Right ventricle myocardium superior (tissue), 1 donor: ENCODE data around the gene CCDC127. TPM values are rescaled to one million over a fixed set of nuclear protein-coding genes. Genes with fewer than 3 reads are reported as not detected.
"Not testable (repeated sequence)": the region's sequence is repeated elsewhere in the genome, so short reads cannot be mapped to it uniquely, and the experiment has no call there.

Experiments used
- ATAC-seq: fragments of 200-7000 bp; cut with Tn5 transposase; one replicate; pipeline ENCODE4 v1.9.1; 2020; ENCODE audit warnings: mild to moderate bottlenecking; ENCODE audit not compliant: poor library complexity
- DNase-seq: peaks from one replicate; pipeline ENCODE4 v3.0.0-alpha.2; 2020
- intact Hi-C: fragments of 100-400 bp; cut with DNase I; formaldehyde crosslinking; loops from one replicate; pipeline ENCODE4 v1.11.2; 2022
- long read RNA-seq: library from polyadenylated mRNA; unstranded; transcript quantifications from one replicate; pipeline ENCODE4 v2.0.0, GENCODE V29; 2021
- total RNA-seq: library from RNA; stranded (reverse); fragmentation: NEBNext Ultra II Directional; extraction: Animal tissue kit (Norgen Biotek cat#: 25700); gene quantifications from one replicate; pipeline ENCODE4 v1.2.1, GENCODE V29; 2021
- donor health status: DM: no; HTN: yes; CAD: no; lungs with severe emphysema.

Gene CCDC127, protein sequence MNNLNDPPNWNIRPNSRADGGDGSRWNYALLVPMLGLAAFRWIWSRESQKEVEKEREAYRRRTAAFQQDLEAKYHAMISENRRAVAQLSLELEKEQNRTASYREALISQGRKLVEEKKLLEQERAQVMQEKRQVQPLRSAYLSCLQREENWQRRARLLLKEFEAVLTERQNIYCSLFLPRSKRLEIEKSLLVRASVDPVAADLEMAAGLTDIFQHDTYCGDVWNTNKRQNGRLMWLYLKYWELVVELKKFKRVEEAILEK
- 8.1 TPM for total RNA-seq
- long read RNA-seq, full-length matches to known transcripts: 33 of 43 reads
- long read RNA-seq, partial matches to known transcripts: 0 of 43 reads
- long read RNA-seq, other reads (novel, unspliced or antisense): 10 of 43 reads

DNA sequence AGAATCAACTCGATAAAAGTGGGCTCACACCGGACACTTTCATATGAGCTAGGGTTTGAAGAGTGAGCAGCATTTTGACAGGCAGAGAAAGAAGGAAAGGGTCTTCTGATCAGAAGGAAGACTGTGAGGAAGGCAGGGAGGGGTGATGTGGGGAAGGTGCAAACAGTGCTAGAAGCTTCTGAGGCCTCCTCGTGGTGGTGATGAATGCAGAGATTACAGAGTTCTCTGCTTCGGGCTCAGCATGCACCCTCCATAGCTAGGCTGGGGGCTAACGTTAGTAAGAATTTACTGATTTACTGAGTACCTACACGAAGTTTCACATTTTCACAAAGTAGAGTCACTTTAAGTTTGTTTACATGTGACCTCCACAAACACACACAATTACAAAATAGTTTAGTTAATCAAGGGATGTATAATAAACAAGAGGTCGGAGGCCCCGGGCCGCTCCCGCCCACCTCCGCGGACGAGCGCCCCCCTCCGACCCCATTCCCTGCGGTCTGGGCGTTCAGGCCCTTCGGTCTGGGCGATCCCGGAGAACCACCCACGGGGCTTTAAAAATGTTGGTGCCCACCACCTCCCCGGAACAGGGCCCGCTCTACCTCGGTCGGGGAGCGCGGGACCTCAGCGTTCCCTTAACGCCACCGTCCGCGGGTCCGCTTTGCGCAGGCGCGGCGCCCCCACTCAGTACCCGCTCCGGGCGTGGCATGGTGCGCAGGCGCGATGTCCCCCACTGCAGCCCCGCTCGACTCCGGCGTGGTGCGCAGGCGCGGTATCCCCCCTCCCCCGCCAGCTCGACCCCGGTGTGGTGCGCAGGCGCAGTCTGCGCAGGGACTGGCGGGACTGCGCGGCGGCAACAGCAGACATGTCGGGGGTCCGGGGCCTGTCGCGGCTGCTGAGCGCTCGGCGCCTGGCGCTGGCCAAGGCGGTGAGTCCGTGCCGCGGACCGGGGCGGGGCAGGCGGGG lies at the start of gene CCDC127, which contains the start of gene SDHA:
TSS of gene CCDC127 (minus strand) at position 660 of the 963 bp plus-strand sequence. CDS start 1,304 bp downstream, outside the sequence.
TSS of gene SDHA (plus strand) at position 827 of the 963 bp plus-strand sequence. CDS start at position 863, 36 bp downstream.
- ATAC-seq: peak; percentile 96
- DNase-seq: peak; percentile 99
- intact Hi-C loops: not testable (repeated sequence)

DNA sequence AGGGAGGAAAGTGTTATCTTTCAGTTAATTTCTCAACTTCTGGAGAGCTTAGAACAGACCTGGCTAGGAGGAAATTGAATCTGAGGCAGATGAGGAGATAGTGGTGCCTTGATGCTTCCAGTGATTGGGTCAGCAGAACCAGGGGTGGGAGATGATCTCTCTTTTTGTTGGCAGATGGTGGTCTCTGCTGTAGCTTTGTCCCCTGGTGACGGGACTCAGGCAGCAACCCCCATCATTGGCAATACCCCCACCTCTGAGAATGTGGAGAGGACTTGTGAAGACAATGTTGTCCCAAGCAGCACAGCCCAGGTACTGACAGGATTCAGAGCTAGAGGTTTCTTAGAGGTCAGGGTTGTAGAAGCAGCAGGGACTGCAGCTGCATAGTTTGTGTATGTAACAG lies 49.8 kb upstream of the CCDC127 start:
- intact Hi-C loops: no loop called here
- ATAC-seq (no peak), DNase-seq (no peak)

DNA sequence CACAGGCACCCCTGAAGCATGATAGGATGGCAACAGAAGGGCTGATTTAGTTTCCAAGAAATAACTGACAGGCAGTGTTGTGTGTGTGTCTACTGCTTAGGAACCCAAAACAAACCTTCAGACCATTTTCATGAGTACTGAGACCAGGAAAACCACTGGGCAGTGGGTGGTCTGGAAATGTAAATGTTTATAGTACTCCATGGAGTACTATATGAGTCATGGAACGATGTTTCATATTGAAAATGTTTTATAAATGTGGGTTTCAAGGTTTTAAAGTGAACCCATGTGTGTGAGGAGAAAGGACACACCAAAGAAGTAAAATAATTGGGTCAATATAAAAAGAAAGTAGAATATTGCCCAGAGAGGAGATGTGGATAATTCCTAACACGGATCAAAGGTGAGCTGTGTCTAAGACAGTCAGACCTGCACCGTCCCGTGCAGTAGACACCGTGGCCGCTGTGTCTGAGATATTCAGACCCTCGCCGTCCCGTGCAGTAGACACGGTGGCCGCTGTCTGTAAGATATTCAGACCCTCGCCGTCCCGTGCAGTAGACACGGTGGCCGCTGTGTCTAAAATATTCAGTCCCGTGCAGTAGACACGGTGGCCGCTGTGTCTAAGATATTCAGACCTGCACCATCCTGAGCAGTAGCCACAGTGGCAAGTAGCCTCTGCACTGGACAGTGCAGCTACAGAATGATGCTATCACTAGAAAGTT lies 48.5 kb upstream of the CCDC127 start:
- DNase-seq, intact Hi-C loops, ATAC-seq: not testable (repeated sequence)

DNA sequence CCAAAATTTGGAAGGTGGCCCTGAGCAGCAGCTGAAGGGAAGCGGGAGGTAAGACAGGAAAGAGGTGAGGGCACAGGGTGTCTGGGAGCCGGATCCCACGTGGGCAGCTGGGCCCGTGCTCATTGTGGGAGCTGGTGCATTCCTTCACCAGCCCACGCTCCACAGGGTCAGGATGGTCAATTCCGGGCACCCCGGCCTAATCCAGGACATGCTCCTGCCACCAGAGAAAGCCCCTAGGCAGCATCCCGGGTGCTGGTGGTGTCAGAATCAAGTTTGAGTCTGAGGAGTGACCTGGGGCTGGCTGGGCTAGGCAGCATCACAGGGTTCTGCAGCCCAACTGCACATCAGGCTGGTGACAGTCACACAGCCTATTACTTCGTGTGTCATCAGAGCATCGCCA lies 46.4 kb upstream of the CCDC127 start:
- DNase-seq: no peak
- intact Hi-C loops: no loop called here
- peak; percentile 13 for ATAC-seq

DNA sequence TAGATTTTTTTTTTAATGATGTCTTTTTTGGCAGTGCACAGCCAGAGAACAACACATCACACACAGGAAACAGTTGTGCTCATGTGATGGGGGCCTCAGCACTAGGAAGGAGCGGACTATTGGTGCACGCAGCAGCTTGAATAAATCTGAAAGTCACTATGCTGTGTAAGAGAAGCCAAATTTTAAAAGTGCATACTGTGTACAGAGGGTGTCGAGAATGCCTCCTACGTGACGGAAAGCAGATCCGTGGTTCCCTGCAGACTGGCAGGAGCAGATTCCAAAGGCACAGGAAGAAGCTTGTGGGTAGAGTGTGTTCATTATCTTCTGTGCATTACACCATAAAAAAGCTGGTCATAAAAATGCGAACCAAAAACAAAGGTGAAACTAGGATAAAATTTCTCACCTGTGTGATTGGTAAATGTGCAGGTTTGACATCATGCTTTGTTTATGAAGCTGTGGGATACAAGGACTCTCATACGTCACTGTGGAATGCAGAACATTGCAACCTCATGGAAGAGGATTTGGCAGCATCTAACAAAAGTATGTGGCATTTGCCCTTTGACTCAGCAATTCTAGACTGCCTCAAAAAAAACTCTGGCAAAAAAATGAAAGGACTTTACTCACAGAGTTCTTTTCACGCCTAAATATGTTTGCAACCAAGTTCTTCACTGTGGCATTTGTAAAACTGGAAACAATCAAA lies 45.5 kb upstream of the CCDC127 start:
- intact Hi-C loops: not testable (repeated sequence)

DNA sequence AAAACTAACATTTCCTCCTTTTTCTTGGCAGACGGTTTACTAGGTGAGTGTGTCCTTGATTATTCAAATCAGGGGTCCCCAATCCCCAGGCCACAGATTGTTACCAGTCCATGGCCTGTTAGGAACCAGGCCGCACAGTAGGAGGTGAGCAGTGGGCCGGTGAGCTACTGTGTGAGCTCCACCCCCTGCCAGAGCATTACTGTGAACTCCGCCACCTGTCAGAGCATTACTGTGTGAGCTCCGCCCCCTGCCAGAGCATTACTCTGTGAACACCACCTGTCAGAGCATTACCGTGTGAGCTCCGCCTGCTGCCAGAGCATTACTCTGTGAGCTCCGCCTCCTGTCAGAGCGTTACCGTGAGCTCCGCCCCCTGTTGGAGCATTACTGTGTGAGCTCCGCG lies 39.2 kb upstream of the CCDC127 start:
- ATAC-seq (peak; percentile 54), DNase-seq (no peak)
- intact Hi-C loops: no loop called here

More for the DNA sequence above, 45.5 kb upstream of the CCDC127 start:
- DNase-seq: not testable (repeated sequence)
- peak; percentile 92 for ATAC-seq

DNA sequence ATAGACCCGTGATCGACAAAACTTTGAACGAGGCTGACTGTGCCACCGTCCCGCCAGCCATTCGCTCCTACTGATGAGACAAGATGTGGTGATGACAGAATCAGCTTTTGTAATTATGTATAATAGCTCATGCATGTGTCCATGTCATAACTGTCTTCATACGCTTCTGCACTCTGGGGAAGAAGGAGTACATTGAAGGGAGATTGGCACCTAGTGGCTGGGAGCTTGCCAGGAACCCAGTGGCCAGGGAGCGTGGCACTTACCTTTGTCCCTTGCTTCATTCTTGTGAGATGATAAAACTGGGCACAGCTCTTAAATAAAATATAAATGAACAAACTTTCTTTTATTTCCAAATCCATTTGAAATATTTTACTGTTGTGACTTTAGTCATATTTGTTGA lies 38.4 kb upstream of the CCDC127 start:
- ATAC-seq (peak; percentile 93), DNase-seq (peak; percentile 63)
- intact Hi-C loops: not testable (repeated sequence)

DNA sequence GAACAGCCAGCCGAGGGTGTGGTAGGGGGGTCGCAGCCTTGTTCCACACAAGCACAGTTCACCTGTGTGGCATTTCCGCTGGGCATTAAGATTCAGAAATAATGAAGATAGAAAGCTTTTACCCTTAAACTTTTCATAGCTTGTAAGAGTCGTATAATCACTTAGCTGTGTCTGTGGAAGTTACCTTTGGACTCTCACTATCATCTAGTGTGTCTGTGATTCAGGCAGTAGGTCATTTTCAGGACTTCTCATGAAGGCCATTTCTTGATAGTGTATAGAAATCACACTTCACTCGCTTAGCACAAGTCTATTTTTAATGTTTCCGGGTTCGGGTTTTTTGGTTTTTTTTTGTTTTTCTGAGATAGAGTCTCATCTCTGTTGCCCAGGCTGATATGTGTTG lies 37.2 kb upstream of the CCDC127 start:
- intact Hi-C loops, ATAC-seq, DNase-seq: not testable (repeated sequence)

DNA sequence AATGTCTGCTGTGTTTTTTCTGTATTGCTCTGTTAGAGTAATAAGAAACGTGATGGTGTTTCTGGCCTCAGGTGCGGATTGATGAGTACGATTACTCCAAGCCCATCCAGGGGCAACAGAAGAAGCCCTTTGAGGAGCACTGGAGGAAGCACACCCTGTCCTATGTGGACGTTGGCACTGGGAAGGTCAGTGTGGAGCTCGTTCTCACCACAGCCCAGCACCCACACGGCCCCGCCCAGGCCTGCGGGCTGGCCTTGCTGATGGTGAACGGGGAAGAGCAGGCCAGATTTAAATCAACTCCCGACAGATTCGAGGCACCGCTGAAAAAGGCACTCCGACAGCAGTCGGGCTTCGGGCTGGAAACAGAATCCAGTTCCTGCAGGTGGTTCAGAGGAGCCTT lies 36.4 kb upstream of the CCDC127 start:
- intact Hi-C loops, ATAC-seq, DNase-seq: not testable (repeated sequence)

DNA sequence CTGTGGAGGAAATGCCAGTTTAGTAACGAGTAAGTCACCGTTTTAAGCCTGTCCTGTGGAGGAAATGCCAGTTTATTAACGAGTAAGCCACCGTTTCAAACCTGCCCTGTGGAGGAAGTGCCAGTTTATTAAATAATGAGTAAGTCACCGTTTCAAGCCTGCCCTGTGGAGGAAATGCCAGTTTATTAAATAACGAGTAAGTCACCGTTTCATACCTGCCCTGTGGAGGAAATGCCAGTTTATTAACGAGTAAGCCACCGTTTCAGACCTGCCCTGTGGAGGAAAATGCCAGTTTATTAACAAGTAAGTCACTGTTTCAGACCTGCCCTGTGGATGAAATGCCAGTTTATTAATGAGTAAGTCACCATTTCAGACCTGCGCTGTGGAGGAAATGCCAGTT lies 34.6 kb upstream of the CCDC127 start:
- ATAC-seq (no peak), DNase-seq (no peak)
- intact Hi-C loops: no loop called here

DNA sequence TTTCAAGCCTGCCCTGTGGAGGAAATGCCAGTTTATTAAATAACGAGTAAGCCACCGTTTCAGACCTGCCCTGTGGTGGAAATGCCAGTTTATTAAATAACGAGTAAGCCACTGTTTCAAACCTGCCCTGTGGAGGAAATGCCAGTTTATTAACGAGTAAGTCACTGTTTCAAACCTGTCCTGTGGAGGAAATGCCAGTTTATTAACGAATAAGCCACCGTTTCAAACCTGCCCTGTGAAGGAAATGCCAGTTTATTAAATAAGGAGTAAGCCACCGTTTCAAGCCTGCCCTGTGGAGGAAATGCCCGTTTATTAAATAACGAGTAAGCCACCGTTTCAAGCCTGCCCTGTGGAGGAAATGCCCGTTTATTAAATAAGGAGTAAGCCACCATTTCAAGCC lies 34.0 kb upstream of the CCDC127 start:
- ATAC-seq, DNase-seq, intact Hi-C loops: not testable (repeated sequence)

DNA sequence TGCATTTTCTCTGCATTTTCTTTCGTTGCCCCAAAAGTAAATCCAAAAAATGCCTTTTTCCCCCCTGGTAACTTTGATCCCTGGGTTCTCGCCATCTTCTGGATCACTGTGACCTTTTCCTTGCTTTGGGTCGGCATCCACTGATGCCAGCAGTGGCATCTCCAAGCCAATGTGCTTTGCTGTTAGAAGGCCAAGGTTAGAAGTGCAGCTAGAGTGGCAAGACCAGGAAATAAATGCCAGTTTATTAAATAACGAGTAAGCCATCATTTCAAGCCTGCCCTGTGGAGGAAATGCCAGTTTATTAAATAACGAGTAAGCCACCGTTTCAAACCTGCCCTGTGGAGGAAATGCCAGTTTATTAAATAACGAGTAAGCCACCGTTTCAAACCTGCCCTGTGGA lies 33.6 kb upstream of the CCDC127 start:
- not testable (repeated sequence) for ATAC-seq, DNase-seq

DNA sequence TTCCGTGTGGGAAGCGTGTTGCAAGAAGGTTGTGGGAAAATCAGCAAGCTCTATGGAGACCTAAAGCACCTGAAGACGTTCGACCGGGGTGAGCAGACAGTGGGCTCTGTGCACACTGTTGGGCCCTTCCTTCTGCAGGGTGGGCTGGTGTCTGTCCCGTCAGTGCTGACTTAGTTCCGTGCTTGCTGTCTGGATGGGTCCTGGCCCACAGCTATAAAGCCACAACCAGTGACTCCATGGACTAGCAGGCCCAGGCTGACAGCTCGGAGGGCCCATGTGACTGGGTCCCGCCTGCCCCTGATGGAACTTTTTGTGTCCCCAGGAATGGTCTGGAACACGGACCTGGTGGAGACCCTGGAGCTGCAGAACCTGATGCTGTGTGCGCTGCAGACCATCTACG lies 33.1 kb upstream of the CCDC127 start:
- intact Hi-C loops, DNase-seq: not testable (repeated sequence)
- ATAC-seq: peak; percentile 19

More for the DNA sequence above, 33.6 kb upstream of the CCDC127 start:
- intact Hi-C loops: not testable (repeated sequence)

DNA sequence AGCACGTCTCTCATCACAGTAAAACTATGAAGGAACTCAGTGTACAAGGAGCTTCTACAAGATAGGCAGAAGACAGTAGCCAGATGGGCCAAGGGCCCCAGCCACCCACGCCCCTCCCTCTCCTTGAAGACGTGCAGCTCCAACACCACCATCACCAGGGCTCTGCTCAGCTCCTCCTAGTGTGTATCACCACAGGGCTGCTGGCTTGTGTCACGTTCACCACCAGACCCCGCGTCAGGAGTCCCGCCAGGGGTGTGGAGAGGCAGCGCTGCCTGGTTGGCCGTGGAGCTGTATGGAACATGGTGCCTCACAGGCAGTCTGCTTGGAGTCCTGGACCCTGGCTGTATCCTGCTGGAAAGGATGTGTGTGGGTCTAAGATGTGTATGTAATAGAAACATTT lies 32.4 kb upstream of the CCDC127 start:
- intact Hi-C loops, DNase-seq: not testable (repeated sequence)
- ATAC-seq: peak; percentile 39

DNA sequence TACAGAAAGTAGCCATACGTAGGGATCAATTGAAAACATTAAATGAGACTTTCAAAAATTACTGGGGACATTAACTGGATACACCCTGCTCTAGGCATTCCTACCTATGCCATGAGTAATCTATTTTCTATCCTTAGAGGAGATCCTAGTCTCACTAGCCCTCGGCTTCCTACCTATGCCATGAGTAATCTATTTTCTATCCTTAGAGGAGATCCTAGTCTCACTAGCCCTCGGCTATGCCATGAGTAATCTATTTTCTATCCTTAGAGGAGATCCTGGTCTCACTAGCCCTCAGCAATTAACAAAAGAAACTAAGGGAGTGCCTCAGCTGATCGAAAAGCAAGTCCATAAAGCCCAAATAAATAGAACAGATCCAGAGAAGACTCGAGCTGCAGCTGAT lies 27.8 kb upstream of the CCDC127 start:
- ATAC-seq, intact Hi-C loops, DNase-seq: not testable (repeated sequence)

DNA sequence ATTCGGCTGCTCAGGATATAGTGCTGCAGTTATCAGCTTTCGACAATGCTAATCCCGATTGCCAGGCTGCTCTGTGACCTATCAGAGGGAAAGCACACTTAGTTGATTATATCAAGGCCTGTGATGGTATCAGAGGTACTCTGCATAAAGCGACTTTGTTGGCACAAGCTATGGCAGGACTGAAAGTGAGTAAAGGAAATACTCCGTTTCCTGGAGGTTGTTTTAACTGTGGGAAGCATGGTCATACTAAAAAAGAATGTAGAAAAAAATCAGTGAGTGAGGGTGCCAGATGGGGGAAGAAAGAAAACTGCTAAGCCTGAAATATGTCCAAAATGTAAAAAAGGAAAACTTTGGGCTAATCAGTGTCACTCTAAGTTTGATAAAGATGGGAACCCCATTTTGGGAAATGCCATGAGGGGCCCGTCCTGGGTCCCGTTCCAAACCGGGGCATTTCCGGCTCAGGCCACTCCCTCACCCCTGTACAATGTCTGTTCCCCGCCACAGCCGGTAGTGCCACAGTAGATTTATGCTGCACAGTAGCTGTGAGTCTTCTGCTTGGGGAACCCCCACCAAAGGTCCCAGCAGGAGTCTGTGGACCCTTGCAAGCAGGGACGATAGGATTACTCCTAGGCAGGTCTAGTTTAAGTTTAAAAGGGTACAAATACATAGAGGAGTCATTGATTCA lies 25.9 kb upstream of the CCDC127 start:
- DNase-seq, ATAC-seq, intact Hi-C loops: not testable (repeated sequence)

DNA sequence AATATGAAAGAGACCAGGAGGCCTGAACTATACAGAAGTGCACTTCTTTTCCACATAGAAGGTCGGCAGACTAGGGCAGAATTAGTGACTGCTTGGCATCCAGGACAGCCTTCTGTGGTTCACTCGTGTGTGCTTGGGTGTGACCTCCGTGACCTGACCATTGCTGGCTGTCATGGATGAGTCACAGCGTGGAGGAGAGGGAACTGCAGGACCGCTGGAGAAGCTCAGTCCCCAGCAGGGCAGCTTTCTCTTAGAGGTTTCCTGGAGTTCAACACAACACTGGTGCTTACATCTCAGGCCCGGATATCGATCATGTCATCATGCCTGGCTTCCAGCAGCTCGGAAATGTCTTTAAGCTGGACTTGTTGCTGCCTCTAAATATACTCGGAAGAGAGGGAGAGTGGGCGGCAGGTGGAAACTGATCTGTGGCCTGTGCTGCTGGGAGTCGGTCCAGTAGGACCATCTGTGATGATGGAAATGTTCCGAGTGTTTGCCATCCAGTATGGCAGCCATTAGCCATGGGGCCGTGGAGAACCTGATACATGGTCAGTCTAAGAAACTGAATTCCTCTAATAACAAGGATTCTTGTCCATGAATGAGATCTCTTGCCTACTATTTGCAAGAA lies 23.2 kb upstream of the CCDC127 start:
- peak; percentile 61 for ATAC-seq
- DNase-seq, intact Hi-C loops: not testable (repeated sequence)
